Karpas-422 (cell line): ENCODE results near the gene RAI1. TPM values are rescaled to one million over a fixed set of nuclear protein-coding genes. Genes with fewer than 3 reads are reported as not detected.
A peak's percentile ranks its signal among the peaks of the same experiment; 100 is the strongest.

Experiments used
- DNase-seq: peaks from one replicate; pipeline ENCODE4 v3.0.0-alpha.2; 2015
- H2AFZ ChIP-seq: fragments of 200-600 bp; sonication (generic); 2 replicates; pipeline ENCODE4 v1.6.1; 2014; ENCODE audit warnings: antibody characterized with exemption, low read length, mixed read lengths
- H3K27ac ChIP-seq: fragments of 200-600 bp; sonication (generic); 2 replicates; pipeline ENCODE4 v1.5.1; 2014; ENCODE audit warnings: mild to moderate bottlenecking, low read length, moderate library complexity
- H3K27me3 ChIP-seq: fragments of 200-600 bp; sonication (generic); 2 replicates; pipeline ENCODE4 v1.6.1; 2014; ENCODE audit warnings: low read length, mixed read lengths
- H3K36me3 ChIP-seq: fragments of 200-600 bp; sonication (generic); 2 replicates; pipeline ENCODE4 v1.6.1; 2014; ENCODE audit warnings: low read length, mixed read lengths; ENCODE audit not compliant: insufficient read depth
- H3K4me1 ChIP-seq: fragments of 200-600 bp; sonication (generic); 2 replicates; pipeline ENCODE4 v1.6.1; 2014; ENCODE audit warnings: mild to moderate bottlenecking, low read length, mixed read lengths
- H3K4me2 ChIP-seq: fragments of 200-600 bp; sonication (generic); 2 replicates; pipeline ENCODE4 v1.6.1; 2014; ENCODE audit warnings: low read length, low read depth, mild to moderate bottlenecking; ENCODE audit not compliant: poor library complexity, severe bottlenecking
- H3K4me3 ChIP-seq: fragments of 200-600 bp; sonication (generic); 2 replicates; pipeline ENCODE4 v1.5.1; 2014; ENCODE audit warnings: mild to moderate bottlenecking, antibody characterized with exemption, low read length, mixed read lengths
- H3K79me2 ChIP-seq: fragments of 200-600 bp; sonication (generic); 2 replicates; pipeline ENCODE4 v1.6.1; 2014; ENCODE audit warnings: mild to moderate bottlenecking, low read length, mixed read lengths
- H3K9ac ChIP-seq: fragments of 200-600 bp; sonication (generic); 2 replicates; pipeline ENCODE4 v1.6.0; 2014; ENCODE audit warnings: low read length
- H3K9me2 ChIP-seq: fragments of 200-600 bp; sonication (generic), shearing (Covaris generic); replicated peaks from 2 replicates; pipeline ENCODE4 v1.6.0; 2014; ENCODE audit warnings: mild to moderate bottlenecking, low read length, moderate library complexity; ENCODE audit not compliant: insufficient read depth
- H3K9me3 ChIP-seq: fragments of 300-700, 200-600 bp; sonication (generic); 2 replicates; pipeline ENCODE4 v1.6.1; 2014; ENCODE audit warnings: low read length, mixed read lengths
- H4K20me1 ChIP-seq: fragments of 200-600 bp; sonication (generic); 2 replicates; pipeline ENCODE4 v1.6.1; 2014; ENCODE audit warnings: mild to moderate bottlenecking, antibody characterized with exemption, low read length, low read depth; ENCODE audit not compliant: insufficient read depth
- total RNA-seq: library from RNA; depleted of rRNA; stranded (reverse); fragments of >200 nt; shearing (Covaris generic); gene quantifications from 2 replicates; pipeline ENCODE4 v1.2.3, GENCODE V29; 2014; ENCODE audit warnings: low replicate concordance

Gene RAI1
- total RNA-seq, 1 experiment from 2014 or later: 18.2 TPM

GRCh38 chr17:17822189-17822588, 140.9 kb downstream of the RAI1 start:
- Histone ChIP-seq H3K79me2 (peaks cover 55% of the 10 kb centered on the region), H3K27me3 (no peaks in the 10 kb centered on the region), H3K36me3 (no peaks in the 10 kb centered on the region), H3K4me1 (peaks cover 90% of the 10 kb centered on the region), H3K4me2 (peak overlapping the region; percentile 94), H3K9ac (peak overlapping the region; percentile 68), H2AFZ (no peak overlapping the region), H3K27ac (peak overlapping the region; percentile 75), H3K9me3 (no peaks in the 10 kb centered on the region), H3K4me3 (peak overlapping the region; percentile 67; the same call in 1 of the 2 replicates), H4K20me1 (peaks cover 38% of the 10 kb centered on the region), H3K9me2 (no peaks in the 10 kb centered on the region)
- DNase-seq: no peak

GRCh38 chr17:17822616-17823015, 141.4 kb downstream of the RAI1 start:
- no peak for DNase-seq
- H3K9me2 ChIP-seq: no peaks in the 10 kb centered on the region
- H3K4me2 ChIP-seq: peak overlapping the region; percentile 94
- peak overlapping the region; percentile 67 for H3K4me3 ChIP-seq
- peaks cover 38% of the 10 kb centered on the region for H4K20me1 ChIP-seq
- H3K27ac ChIP-seq: peak overlapping the region; percentile 75
- no peaks in the 10 kb centered on the region for H3K9me3 ChIP-seq
- peaks cover 59% of the 10 kb centered on the region for H3K79me2 ChIP-seq
- H3K27me3 ChIP-seq: no peaks in the 10 kb centered on the region
- no peaks in the 10 kb centered on the region for H3K36me3 ChIP-seq
- no peak overlapping the region for H2AFZ ChIP-seq
- H3K4me1 ChIP-seq: peaks cover 90% of the 10 kb centered on the region
- H3K9ac ChIP-seq: peak overlapping the region; percentile 68

- Histone ChIP-seq H3K9me3 (no peaks in the 10 kb centered on the region), H3K9ac (peak overlapping the region; percentile 69), H3K9me2 (no peaks in the 10 kb centered on the region), H3K27ac (peak overlapping the region; percentile 90), H3K4me3 (peak overlapping the region; percentile 67), H2AFZ (no peak overlapping the region), H3K4me2 (peak overlapping the region; percentile 94), H3K27me3 (no peaks in the 10 kb centered on the region), H3K4me1 (peaks cover 82% of the 10 kb centered on the region), H3K79me2 (peaks cover 68% of the 10 kb centered on the region), H3K36me3 (no peaks in the 10 kb centered on the region), H4K20me1 (peaks cover 36% of the 10 kb centered on the region)
- peak; percentile 96 for DNase-seq
Observed at GRCh38 chr17:17823433-17824118, 142.3 kb downstream of the RAI1 start.

GRCh38 chr17:17824119-17824782, 143.0 kb downstream of the RAI1 start:
- Histone ChIP-seq H2AFZ (no peak overlapping the region), H4K20me1 (peaks cover 36% of the 10 kb centered on the region), H3K9me2 (no peaks in the 10 kb centered on the region), H3K4me1 (peaks cover 75% of the 10 kb centered on the region), H3K36me3 (no peaks in the 10 kb centered on the region), H3K4me2 (peak overlapping the region; percentile 81), H3K9me3 (no peaks in the 10 kb centered on the region), H3K4me3 (peak overlapping the region; percentile 61), H3K27me3 (no peaks in the 10 kb centered on the region), H3K9ac (peak overlapping the region; percentile 69), H3K79me2 (peaks cover 72% of the 10 kb centered on the region), H3K27ac (peak overlapping the region; percentile 90)
- DNase-seq: no peak

GRCh38 chr17:17824783-17825614, 143.7 kb downstream of the RAI1 start:
- Histone ChIP-seq H4K20me1 (peaks cover 34% of the 10 kb centered on the region), H3K4me1 (peaks cover 70% of the 10 kb centered on the region), H3K9ac (peak overlapping the region; percentile 69), H3K4me2 (peak overlapping the region; percentile 81), H3K9me2 (no peaks in the 10 kb centered on the region), H3K4me3 (no peak overlapping the region), H3K27me3 (no peaks in the 10 kb centered on the region), H2AFZ (no peak overlapping the region), H3K9me3 (no peaks in the 10 kb centered on the region), H3K79me2 (peaks cover 80% of the 10 kb centered on the region), H3K27ac (peak overlapping the region; percentile 90), H3K36me3 (no peaks in the 10 kb centered on the region)
- no peak for DNase-seq

- Histone ChIP-seq H3K9ac (no peak overlapping the region), H3K4me2 (no peak overlapping the region), H3K9me2 (no peaks in the 10 kb centered on the region), H3K27ac (peak overlapping the region; percentile 42; the same call in 1 of the 2 replicates), H3K4me1 (peaks cover 57% of the 10 kb centered on the region), H3K4me3 (no peak overlapping the region), H4K20me1 (peaks cover 22% of the 10 kb centered on the region), H3K36me3 (no peaks in the 10 kb centered on the region), H3K79me2 (peaks cover 84% of the 10 kb centered on the region), H3K27me3 (no peaks in the 10 kb centered on the region), H3K9me3 (no peaks in the 10 kb centered on the region), H2AFZ (no peak overlapping the region)
- DNase-seq: no peak
Observed at GRCh38 chr17:17826342-17826713, 145.1 kb downstream of the RAI1 start.

GRCh38 chr17:17826942-17827785, 145.9 kb downstream of the RAI1 start:
- DNase-seq: no peak
- Histone ChIP-seq H3K4me1 (peaks cover 54% of the 10 kb centered on the region), H3K9ac (no peak overlapping the region), H3K36me3 (no peaks in the 10 kb centered on the region), H3K4me2 (no peak overlapping the region), H2AFZ (no peak overlapping the region), H3K27me3 (no peaks in the 10 kb centered on the region), H3K27ac (peak overlapping the region; percentile 42; the same call in 1 of the 2 replicates), H4K20me1 (peaks cover 21% of the 10 kb centered on the region), H3K9me2 (no peaks in the 10 kb centered on the region), H3K9me3 (no peaks in the 10 kb centered on the region), H3K79me2 (peaks cover 84% of the 10 kb centered on the region), H3K4me3 (no peak overlapping the region)
